Endometrium (tissue), 2 donors: ENCODE results near the gene CNOT10.
"Not testable (repeated sequence)": the region's sequence is repeated elsewhere in the genome, so short reads cannot be mapped to it uniquely, and the experiment has no call there.

Source experiments
- FAIRE-seq: peaks from 2 replicates; lab custom pipeline; 2012; peaks lifted over from hg19 to GRCh38; lab: Jason Lieb, UNC
- donor health status: control.
- donor health status: control.

The CNOT10 gene

GRCh38 chr3:32696523-32696922, 11.5 kb downstream of the CNOT10 start:
- FAIRE-seq = no peak

- FAIRE-seq = no peak
Observed at GRCh38 chr3:32698506-32698905, 13.5 kb downstream of the CNOT10 start.

- no peak for FAIRE-seq
Observed at GRCh38 chr3:32699429-32699828, 14.4 kb downstream of the CNOT10 start.

GRCh38 chr3:32700244-32700643, 15.3 kb downstream of the CNOT10 start:
- no peak for FAIRE-seq

- FAIRE-seq = no peak
Observed at GRCh38 chr3:32703491-32703972, 18.5 kb downstream of the CNOT10 start.

- no peak for FAIRE-seq
Observed at GRCh38 chr3:32705232-32705631, 20.2 kb downstream of the CNOT10 start.

- peak; percentile 35 for FAIRE-seq
Observed at GRCh38 chr3:32706348-32707025, 21.5 kb downstream of the CNOT10 start.

GRCh38 chr3:32707026-32707370, 22.0 kb downstream of the CNOT10 start:
- FAIRE-seq = no peak

GRCh38 chr3:32708672-32709283, 23.8 kb downstream of the CNOT10 start:
- no peak for FAIRE-seq

GRCh38 chr3:32709346-32709745, 24.4 kb downstream of the CNOT10 start:
- FAIRE-seq = no peak

- FAIRE-seq = no peak
Observed at GRCh38 chr3:32712506-32713055, 27.6 kb downstream of the CNOT10 start.

- FAIRE-seq = no peak
Observed at GRCh38 chr3:32713181-32713580, 28.2 kb downstream of the CNOT10 start.

GRCh38 chr3:32719335-32719734, 34.3 kb downstream of the CNOT10 start:
- FAIRE-seq = no peak

- no peak for FAIRE-seq
Observed at GRCh38 chr3:32719931-32720330, 34.9 kb downstream of the CNOT10 start.

GRCh38 chr3:32725721-32726120, 40.7 kb downstream of the CNOT10 start:
- no peak for FAIRE-seq

GRCh38 chr3:32733631-32734229, 48.7 kb downstream of the CNOT10 start:
- peak; percentile 54 for FAIRE-seq

- no peak for FAIRE-seq
Observed at GRCh38 chr3:32734756-32735155, 49.8 kb downstream of the CNOT10 start.

GRCh38 chr3:32743470-32743869, 58.5 kb downstream of the CNOT10 start:
- FAIRE-seq = not testable (repeated sequence)

GRCh38 chr3:32743934-32744333, 58.9 kb downstream of the CNOT10 start:
- no peak for FAIRE-seq

GRCh38 chr3:32751377-32751776, 66.4 kb downstream of the CNOT10 start:
- no peak for FAIRE-seq

GRCh38 chr3:32755761-32756160, 70.8 kb downstream of the CNOT10 start:
- no peak for FAIRE-seq

GRCh38 chr3:32757618-32758374, 72.8 kb downstream of the CNOT10 start:
- FAIRE-seq = no peak

- no peak for FAIRE-seq
Observed at GRCh38 chr3:32758375-32758753, 73.4 kb downstream of the CNOT10 start.
